ENCODE results near the gene SPOCD1.

The SPOCD1 gene

GRCh38 chr1:31860581-31860980 is 44.8 kb upstream of the SPOCD1 start:
- no peak for TF ChIP-seq CTCF (IDR thresholded peaks at IDR 0.05; ENCODE audit: insufficient read depth, low read length)
- no peak for TF ChIP-seq REST (IDR thresholded peaks at IDR 0.05; ENCODE audit: insufficient replicate concordance, low read depth)
- TF ChIP-seq POLR2AphosphoS5 (IDR thresholded peaks at IDR 0.05; ENCODE audit: low read depth): no peak
- no peak for TF ChIP-seq SPI1 (IDR thresholded peaks at IDR 0.05; ENCODE audit: borderline replicate concordance, low read depth)
- no peak for TF ChIP-seq GABPA (IDR thresholded peaks at IDR 0.05; ENCODE audit: low read depth)
- DNase-seq (ENCODE audit: low read depth in 1 of 2, low spot score in 1 of 2): no peak
- no peak overlapping the region for H3K27ac ChIP-seq (replicated peaks)
- no peak overlapping the region for H3K4me3 ChIP-seq (replicated peaks; ENCODE audit: insufficient read depth, low read length)
- H3K27me3 ChIP-seq (ENCODE audit: insufficient read depth, poor library complexity, severe bottlenecking): no peaks in the 10 kb centered on the region

- no peak overlapping the region for H3K27ac ChIP-seq (replicated peaks)
- H3K27me3 ChIP-seq (ENCODE audit: insufficient read depth, poor library complexity, severe bottlenecking): no peaks in the 10 kb centered on the region
- DNase-seq (ENCODE audit: low read depth in 1 of 2, low spot score in 1 of 2): no peak
- TF ChIP-seq GABPA (IDR thresholded peaks at IDR 0.05; ENCODE audit: low read depth): no peak
- no peak for TF ChIP-seq CTCF (IDR thresholded peaks at IDR 0.05; ENCODE audit: insufficient read depth, low read length)
- TF ChIP-seq POLR2AphosphoS5 (IDR thresholded peaks at IDR 0.05; ENCODE audit: low read depth): no peak
- TF ChIP-seq REST (IDR thresholded peaks at IDR 0.05; ENCODE audit: insufficient replicate concordance, low read depth): no peak
- no peak for TF ChIP-seq SPI1 (IDR thresholded peaks at IDR 0.05; ENCODE audit: borderline replicate concordance, low read depth)
- H3K4me3 ChIP-seq (replicated peaks; ENCODE audit: insufficient read depth, low read length): no peak overlapping the region
Observed at GRCh38 chr1:31859719-31860118, 43.9 kb upstream of the SPOCD1 start.

GRCh38 chr1:31859044-31859443 is 43.2 kb upstream of the SPOCD1 start:
- no peak for DNase-seq (ENCODE audit: low read depth in 1 of 2, low spot score in 1 of 2)
- no peak overlapping the region for H3K4me3 ChIP-seq (replicated peaks; ENCODE audit: insufficient read depth, low read length)
- H3K27ac ChIP-seq (replicated peaks): no peak overlapping the region
- H3K27me3 ChIP-seq (ENCODE audit: insufficient read depth, poor library complexity, severe bottlenecking): no peaks in the 10 kb centered on the region
- TF ChIP-seq CTCF (IDR thresholded peaks at IDR 0.05; ENCODE audit: insufficient read depth, low read length): no peak
- TF ChIP-seq POLR2AphosphoS5 (IDR thresholded peaks at IDR 0.05; ENCODE audit: low read depth): no peak
- TF ChIP-seq SPI1 (IDR thresholded peaks at IDR 0.05; ENCODE audit: borderline replicate concordance, low read depth): no peak

- no peak overlapping the region for H3K4me3 ChIP-seq (replicated peaks; ENCODE audit: insufficient read depth, low read length)
- H3K27ac ChIP-seq (replicated peaks): no peak overlapping the region
- TF ChIP-seq REST (IDR thresholded peaks at IDR 0.05; ENCODE audit: insufficient replicate concordance, low read depth): no peak
- TF ChIP-seq GABPA (IDR thresholded peaks at IDR 0.05; ENCODE audit: low read depth): no peak
- no peak for TF ChIP-seq POLR2AphosphoS5 (IDR thresholded peaks at IDR 0.05; ENCODE audit: low read depth)
- TF ChIP-seq SPI1 (IDR thresholded peaks at IDR 0.05; ENCODE audit: borderline replicate concordance, low read depth): no peak
- no peak for TF ChIP-seq CTCF (IDR thresholded peaks at IDR 0.05; ENCODE audit: insufficient read depth, low read length)
- H3K27me3 ChIP-seq (ENCODE audit: insufficient read depth, poor library complexity, severe bottlenecking): no peaks in the 10 kb centered on the region
- DNase-seq (ENCODE audit: low read depth in 1 of 2, low spot score in 1 of 2): no peak
Observed at GRCh38 chr1:31857863-31858262, 42.0 kb upstream of the SPOCD1 start.

Measured in HL-60 (cell line).